GM23338 (cell line): ENCODE results near the gene MAP2K7. TPM values are rescaled to one million over a fixed set of nuclear protein-coding genes. Genes with fewer than 3 reads are reported as not detected.

Experiments
- ATAC-seq: fragments of 200-7000 bp; cut with Tn5 transposase; 3 replicates; pipeline ENCODE4 v1.9.1; 2020
- DNase-seq: peaks from one replicate; pipeline ENCODE4 v3.0.0-alpha.2; 2015; ENCODE audit warnings: low spot score
- H2AFZ ChIP-seq: fragments of 200-600 bp; sonication (generic); 2 replicates; pipeline ENCODE4 v1.8.0; 2016; ENCODE audit warnings: antibody characterized with exemption, mild to moderate bottlenecking, moderate library complexity
- H3F3A ChIP-seq: fragments of 200-600 bp; sonication (generic); replicated peaks from 2 replicates; pipeline ENCODE4 v1.8.0; 2017; ENCODE audit warnings: antibody characterized with exemption, mixed run types, low read depth
- H3K27ac ChIP-seq: fragments of 200-600 bp; sonication (generic); 2 replicates; pipeline ENCODE4 v1.6.1; 2016; ENCODE audit warnings: low read depth
- H3K27me3 ChIP-seq: fragments of 200-600 bp; sonication (generic); 2 replicates; pipeline ENCODE4 v1.8.0; 2016; ENCODE audit warnings: mild to moderate bottlenecking, mixed run types, moderate library complexity; ENCODE audit not compliant: insufficient read depth
- H3K36me3 ChIP-seq: fragments of 200-600 bp; sonication (generic); 2 replicates; pipeline ENCODE4 v1.8.0; 2016; ENCODE audit warnings: mild to moderate bottlenecking; ENCODE audit not compliant: insufficient read depth
- H3K4me1 ChIP-seq: fragments of 200-600 bp; sonication (generic); 2 replicates; pipeline ENCODE4 v1.8.0; 2016; ENCODE audit warnings: mild to moderate bottlenecking, moderate library complexity; ENCODE audit not compliant: insufficient read depth
- H3K4me2 ChIP-seq: fragments of 200-600 bp; sonication (generic); 2 replicates; pipeline ENCODE4 v1.7.1; 2017; ENCODE audit warnings: mixed run types
- H3K4me3 ChIP-seq: fragments of 200-600 bp; sonication (generic); 2 replicates; pipeline ENCODE4 v1.6.1; 2016; ENCODE audit warnings: mixed run types
- H3K79me2 ChIP-seq: fragments of 200-600 bp; sonication (generic); replicated peaks from 2 replicates; pipeline ENCODE4 v1.8.0; 2017; ENCODE audit warnings: mild to moderate bottlenecking; ENCODE audit not compliant: insufficient read depth
- H3K9me2 ChIP-seq: fragments of 200-600 bp; sonication (generic); 2 replicates; pipeline ENCODE4 v1.8.0; 2017; ENCODE audit not compliant: insufficient read depth
- H4K20me1 ChIP-seq: fragments of 200-600 bp; sonication (generic); replicated peaks from 2 replicates; pipeline ENCODE4 v1.8.0; 2017; ENCODE audit warnings: mild to moderate bottlenecking; ENCODE audit not compliant: insufficient read depth
- H3K27ac Mint-ChIP-seq: 2 replicates; pipeline ENCODE4 v1.8.0; 2020; ENCODE audit warnings: inconsistent platforms, mild to moderate bottlenecking, moderate library complexity, mixed read lengths
- H3K27me3 Mint-ChIP-seq: 3 replicates; pipeline ENCODE4 v1.8.0; 2022; ENCODE audit warnings: low read depth, mild to moderate bottlenecking, moderate library complexity, mixed read lengths, inconsistent platforms; ENCODE audit not compliant: insufficient read depth, poor library complexity
- H3K36me3 Mint-ChIP-seq: 3 replicates; pipeline ENCODE4 v1.8.0; 2021; ENCODE audit warnings: low read depth, mild to moderate bottlenecking, inconsistent platforms, moderate library complexity, mixed read lengths
- H3K4me1 Mint-ChIP-seq: 3 replicates; pipeline ENCODE4 v1.8.0; 2020; ENCODE audit warnings: mild to moderate bottlenecking, inconsistent platforms, mixed read lengths
- H3K4me3 Mint-ChIP-seq: 3 replicates; pipeline ENCODE4 v1.8.0; 2021; ENCODE audit warnings: moderate library complexity, mild to moderate bottlenecking, inconsistent platforms, mixed read lengths
- H3K9me3 Mint-ChIP-seq: 3 replicates; pipeline ENCODE4 v1.8.0; 2020; ENCODE audit warnings: moderate library complexity, mild to moderate bottlenecking, inconsistent platforms, mixed read lengths
- EZH2 ChIP-seq: fragments of 200-600 bp; sonication (generic); IDR thresholded peaks from one replicate; pipeline ENCODE4 v1.8.0; 2017; ENCODE audit warnings: antibody characterized with exemption, mild to moderate bottlenecking, low read depth; ENCODE audit not compliant: unreplicated experiment
- EZH2phosphoT487 ChIP-seq: fragments of 200-600 bp; sonication (generic); IDR thresholded peaks from one replicate; pipeline ENCODE4 v1.8.1; 2018; ENCODE audit warnings: antibody characterized with exemption; ENCODE audit not compliant: unreplicated experiment
- JUNB ChIP-seq: IDR thresholded peaks from one replicate; pipeline ENCODE4 v1.6.1; 2016; ENCODE audit warnings: antibody characterized with exemption; ENCODE audit not compliant: unreplicated experiment
- NANOG ChIP-seq: IDR thresholded peaks from 2 replicates; pipeline ENCODE4 v1.6.1; 2016; ENCODE audit warnings: antibody characterized with exemption, borderline replicate concordance
- REST ChIP-seq: IDR thresholded peaks from one replicate; pipeline ENCODE4 v1.6.1; 2018; ENCODE audit warnings: antibody characterized with exemption; ENCODE audit not compliant: unreplicated experiment
- ZNF462 ChIP-seq: fragments of 250-450 bp; sonication (Bioruptor Pico); IDR thresholded peaks from 2 replicates; pipeline ENCODE4 v1.5.0; 2020; ENCODE audit warnings: mild to moderate bottlenecking, moderate library complexity
- polyA plus RNA-seq: library from polyadenylated mRNA; unstranded; fragments of >200 nt; fragmentation: Nextera tagmentation; extraction: Ambion mirVana; gene quantifications from 2 replicates; pipeline ENCODE4 v1.2.1, GENCODE V29; 2016
- total RNA-seq: library from RNA; depleted of rRNA; stranded (reverse); fragments of >200 nt; shearing (Covaris generic); gene quantifications from 2 replicates; pipeline ENCODE4 v1.2.3, GENCODE V29; 2014
- TF ChIP-seq, protein P1 (sequence below): IDR thresholded peaks from 2 replicates; pipeline ENCODE4 v1.6.1; 2016; ENCODE audit warnings: antibody characterized with exemption

Gene MAP2K7
- total and polyA plus RNA-seq, 2 experiments from 2014 or later: 11.3 to 22.6 TPM

GRCh38 chr19:7931221-7932061 lies 27.8 kb downstream of the MAP2K7 start:
- Histone ChIP-seq H2AFZ (no peak overlapping the region), H3K4me3 (no peak overlapping the region), H3K4me1 (peaks cover 4% of the 10 kb centered on the region; the same call in 1 of the 2 replicates), H3K4me2 (no peak overlapping the region), H4K20me1 (peaks cover 6% of the 10 kb centered on the region; the same call in 1 of the 2 replicates), H3F3A (peaks cover 26% of the 10 kb centered on the region), H3K9me2 (no peaks in the 10 kb centered on the region), H3K36me3 (peaks cover 19% of the 10 kb centered on the region; the same call in 1 of the 2 replicates), H3K27me3 (no peaks in the 10 kb centered on the region), H3K79me2 (no peaks in the 10 kb centered on the region), H3K27ac (no peak overlapping the region)
- peaks cover 2% of the 10 kb centered on the region for H3K4me1 Mint-ChIP-seq
- H3K27ac Mint-ChIP-seq: no peak overlapping the region
- H3K27me3 Mint-ChIP-seq: peaks cover 11% of the 10 kb centered on the region
- ATAC-seq (no peak), DNase-seq (no peak)
- no peak overlapping the region for H3K4me3 Mint-ChIP-seq
- TF ChIP-seq EZH2: no peak
- TF ChIP-seq NANOG: no peak
- no peak for TF ChIP-seq EZH2phosphoT487
- TF ChIP-seq, protein P1, sequence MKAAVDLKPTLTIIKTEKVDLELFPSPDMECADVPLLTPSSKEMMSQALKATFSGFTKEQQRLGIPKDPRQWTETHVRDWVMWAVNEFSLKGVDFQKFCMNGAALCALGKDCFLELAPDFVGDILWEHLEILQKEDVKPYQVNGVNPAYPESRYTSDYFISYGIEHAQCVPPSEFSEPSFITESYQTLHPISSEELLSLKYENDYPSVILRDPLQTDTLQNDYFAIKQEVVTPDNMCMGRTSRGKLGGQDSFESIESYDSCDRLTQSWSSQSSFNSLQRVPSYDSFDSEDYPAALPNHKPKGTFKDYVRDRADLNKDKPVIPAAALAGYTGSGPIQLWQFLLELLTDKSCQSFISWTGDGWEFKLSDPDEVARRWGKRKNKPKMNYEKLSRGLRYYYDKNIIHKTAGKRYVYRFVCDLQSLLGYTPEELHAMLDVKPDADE: no peak
- no peak for TF ChIP-seq ZNF462
- no peak for TF ChIP-seq REST
- TF ChIP-seq JUNB: no peak
- H3K9me3 Mint-ChIP-seq: no peaks in the 10 kb centered on the region
- H3K36me3 Mint-ChIP-seq: peaks cover 66% of the 10 kb centered on the region
